PC-3 (cell line): Measurements from ENCODE around the gene GLIPR1. TPM values are rescaled to one million over a fixed set of nuclear protein-coding genes. Genes with fewer than 3 reads are reported as not detected.

ENCODE experiments used
- ATAC-seq: fragments of 200-7000 bp; cut with Tn5 transposase; 2 replicates; pipeline ENCODE4 v1.9.1; 2020; ENCODE audit warnings: mild to moderate bottlenecking, moderate library complexity
- BruUV-seq: library from RNA; stranded (reverse); fragments of 400-500 nt; replicated peaks from 2 replicates; lab custom pipeline; 2021; lab: Mats Ljungman, UMichigan
- CTCF ChIA-PET: fragments of 300-600 bp; sonication (Branson Sonifier 250); formaldehyde crosslinking; loops from one replicate; lab custom pipeline; 2022; ENCODE audit warnings: antibody characterized with exemption; lab: Charles Lee
- POLR2A ChIA-PET: fragments of 300-600 bp; sonication (Branson Sonifier 250); formaldehyde crosslinking; loops from one replicate; lab custom pipeline; 2022; ENCODE audit warnings: antibody characterized with exemption; ENCODE audit not compliant: unreplicated experiment; lab: Charles Lee
- DNase-seq: peaks from one replicate; pipeline ENCODE4 v3.0.0-alpha.2; 2015
- H2AFZ ChIP-seq: fragments of 300-600 bp; sonication (generic); 2 replicates; pipeline ENCODE4 v1.6.0; 2016; ENCODE audit warnings: antibody characterized with exemption, low read length
- H3F3A ChIP-seq: fragments of 300-600 bp; sonication (generic); one replicate; pipeline ENCODE4 v1.6.0; 2017; ENCODE audit warnings: antibody characterized with exemption, low read length, control low read depth, mild to moderate bottlenecking; ENCODE audit not compliant: unreplicated experiment
- H3K27ac ChIP-seq: fragments of 300-600 bp; sonication (generic); 2 replicates; pipeline ENCODE4 v1.5.1; 2016; ENCODE audit warnings: mild to moderate bottlenecking, low read length
- H3K27me3 ChIP-seq: fragments of 300-600 bp; sonication (generic); 2 replicates; pipeline ENCODE4 v1.6.1; 2016; ENCODE audit warnings: low read length, mixed read lengths
- H3K36me3 ChIP-seq: fragments of 300-600 bp; sonication (generic); 2 replicates; pipeline ENCODE4 v1.6.1; 2016; ENCODE audit warnings: low read depth, mixed run types, low read length, mixed read lengths
- H3K4me1 ChIP-seq: fragments of 300-600 bp; sonication (generic); 2 replicates; pipeline ENCODE4 v1.5.1; 2016; ENCODE audit warnings: low read length; ENCODE audit not compliant: insufficient read depth
- H3K4me2 ChIP-seq: fragments of 300-600 bp; sonication (generic); 2 replicates; pipeline ENCODE4 v1.6.0; 2016; ENCODE audit warnings: low read length
- H3K4me3 ChIP-seq: fragments of 300-600 bp; sonication (generic); 2 replicates; pipeline ENCODE4 v1.5.1; 2016; ENCODE audit warnings: mild to moderate bottlenecking, low read length, mixed read lengths
- H3K79me2 ChIP-seq: fragments of 300-600 bp; sonication (generic); 2 replicates; pipeline ENCODE4 v1.6.1; 2017; ENCODE audit warnings: low read length, mixed read lengths
- H3K9ac ChIP-seq: fragments of 300-600 bp; sonication (generic); 2 replicates; pipeline ENCODE4 v1.6.0; 2016; ENCODE audit warnings: mild to moderate bottlenecking, low read length
- H3K9me2 ChIP-seq: fragments of 300-600 bp; sonication (generic); replicated peaks from 2 replicates; pipeline ENCODE4 v1.6.1; 2016; ENCODE audit warnings: mixed run types, low read length, mixed read lengths
- H3K9me3 ChIP-seq: fragments of 300-600 bp; sonication (generic); 2 replicates; pipeline ENCODE4 v1.6.1; 2016; ENCODE audit warnings: low read length, mixed read lengths
- H4K20me1 ChIP-seq: fragments of 300-600 bp; sonication (generic); 2 replicates; pipeline ENCODE4 v1.6.1; 2016; ENCODE audit warnings: low read length, mixed read lengths
- CTCF ChIP-seq: fragments of 300-600 bp; sonication (generic); conservative IDR thresholded peaks from 2 replicates; pipeline ENCODE4 v1.5.1; 2017; ENCODE audit warnings: antibody characterized with exemption, low read depth, mild to moderate bottlenecking, low read length
- EZH2 ChIP-seq: fragments of 300-600 bp; sonication (generic); IDR thresholded peaks from one replicate; pipeline ENCODE4 v1.6.1; 2017; ENCODE audit warnings: antibody characterized with exemption, mild to moderate bottlenecking, low read length; ENCODE audit not compliant: unreplicated experiment
- EZH2phosphoT487 ChIP-seq: fragments of 300-600 bp; sonication (generic); IDR thresholded peaks from 2 replicates; pipeline ENCODE4 v1.6.1; 2018; ENCODE audit warnings: mild to moderate bottlenecking, antibody characterized with exemption, low read length, borderline replicate concordance
- intact Hi-C: fragments of 100-400 bp; cut with micrococcal nuclease; formaldehyde crosslinking; loops from 2 replicates; pipeline ENCODE4 v1.9.0; 2023
- total RNA-seq: library from RNA; depleted of rRNA; stranded (reverse); fragments of >200 nt; gene quantifications from 2 replicates; pipeline ENCODE4 v1.2.3, GENCODE V29; 2014

The GLIPR1 gene
- total RNA-seq, 1 experiment from 2014 or later: 22.2 TPM

- no peak overlapping the region for H3K9ac ChIP-seq
- H3K4me1 ChIP-seq: peaks cover 48% of the 10 kb centered on the region
- H3K27me3 ChIP-seq: no peaks in the 10 kb centered on the region
- intact Hi-C loops: loop anchor here (2.0 kb wide), 1 partner anchor 56 kb away; the partner anchor contains the start of gene GLIPR1L2
- peak; percentile 89 for DNase-seq
- H3K79me2 ChIP-seq: no peaks in the 10 kb centered on the region
- H3K4me3 ChIP-seq: no peak overlapping the region
- peak overlapping the region; percentile 54 for H3K27ac ChIP-seq
- CTCF ChIA-PET: interaction anchor here (0.6 kb wide), 1 partner anchor 60 kb away, joined by 3 read pairs; no protein-coding TSS in a partner anchor
- no peak for TF ChIP-seq EZH2
- TF ChIP-seq CTCF: no peak
- TF ChIP-seq EZH2phosphoT487: no peak
- no peak overlapping the region for H2AFZ ChIP-seq
- ATAC-seq: peak; percentile 74
- no TSS peak for BruUV-seq
- H3K36me3 ChIP-seq: no peaks in the 10 kb centered on the region
- POLR2A ChIA-PET: no interaction called here
- H3K4me2 ChIP-seq: peak overlapping the region; percentile 70
- no peaks in the 10 kb centered on the region for H3F3A ChIP-seq
- no peaks in the 10 kb centered on the region for H4K20me1 ChIP-seq
- no peaks in the 10 kb centered on the region for H3K9me3 ChIP-seq
- no peaks in the 10 kb centered on the region for H3K9me2 ChIP-seq
Measured at GRCh38 chr12:75446857-75447256, 33.7 kb upstream of the GLIPR1 start.

- no TSS peak for BruUV-seq
- Histone ChIP-seq H3K36me3 (no peaks in the 10 kb centered on the region), H3K27me3 (no peaks in the 10 kb centered on the region), H3K9me2 (no peaks in the 10 kb centered on the region), H3K4me2 (peak overlapping the region; percentile 70), H3F3A (no peaks in the 10 kb centered on the region), H3K9ac (no peak overlapping the region), H3K9me3 (no peaks in the 10 kb centered on the region), H3K4me3 (no peak overlapping the region), H2AFZ (no peak overlapping the region), H3K79me2 (no peaks in the 10 kb centered on the region), H4K20me1 (no peaks in the 10 kb centered on the region), H3K4me1 (peaks cover 53% of the 10 kb centered on the region), H3K27ac (peak overlapping the region; percentile 52)
- intact Hi-C loops: loop anchor here (2.0 kb wide), 1 partner anchor 57 kb away; the partner anchor contains the start of gene GLIPR1L2
- peak; percentile 71 for DNase-seq
- ChIA-PET POLR2A (no interaction called here), CTCF (no interaction called here)
- ATAC-seq: peak; percentile 23
- TF ChIP-seq EZH2: no peak
Measured at GRCh38 chr12:75447691-75448393, 32.7 kb upstream of the GLIPR1 start.

GRCh38 chr12:75452675-75453330 is 27.8 kb upstream of the GLIPR1 start:
- ChIA-PET POLR2A (no interaction called here), CTCF (no interaction called here)

More at GRCh38 chr12:75452675-75453330, 27.8 kb upstream of the GLIPR1 start:
- no peaks in the 10 kb centered on the region for H3F3A ChIP-seq
- H3K4me1 ChIP-seq: peaks cover 24% of the 10 kb centered on the region
- TF ChIP-seq EZH2phosphoT487: no peak
- no peak for TF ChIP-seq CTCF
- no peak for TF ChIP-seq EZH2
- ATAC-seq (peak; percentile 99), DNase-seq (peak; percentile 73)
- no peak overlapping the region for H3K4me3 ChIP-seq
- H3K9me3 ChIP-seq: peaks cover 14% of the 10 kb centered on the region
- H3K36me3 ChIP-seq: no peaks in the 10 kb centered on the region
- no peak overlapping the region for H3K27ac ChIP-seq
- no peak overlapping the region for H3K9ac ChIP-seq
- H2AFZ ChIP-seq: peak overlapping the region; percentile 17; the same call in 1 of the 2 replicates
- intact Hi-C loops: no loop called here
- BruUV-seq: no TSS peak
- H3K79me2 ChIP-seq: no peaks in the 10 kb centered on the region
- no peaks in the 10 kb centered on the region for H3K9me2 ChIP-seq
- H3K27me3 ChIP-seq: no peaks in the 10 kb centered on the region
- H4K20me1 ChIP-seq: no peaks in the 10 kb centered on the region
- H3K4me2 ChIP-seq: 0 out of 2 replicates have a peak overlapping the region, but pooled peaks have one; percentile 5
